ENCODE data around the gene KCNS1. TPM values are rescaled to one million over a fixed set of nuclear protein-coding genes. Genes with fewer than 3 reads are reported as not detected.

Gene KCNS1
- total RNA-seq, 1 donor from 2014 or later = not detected

DNA sequence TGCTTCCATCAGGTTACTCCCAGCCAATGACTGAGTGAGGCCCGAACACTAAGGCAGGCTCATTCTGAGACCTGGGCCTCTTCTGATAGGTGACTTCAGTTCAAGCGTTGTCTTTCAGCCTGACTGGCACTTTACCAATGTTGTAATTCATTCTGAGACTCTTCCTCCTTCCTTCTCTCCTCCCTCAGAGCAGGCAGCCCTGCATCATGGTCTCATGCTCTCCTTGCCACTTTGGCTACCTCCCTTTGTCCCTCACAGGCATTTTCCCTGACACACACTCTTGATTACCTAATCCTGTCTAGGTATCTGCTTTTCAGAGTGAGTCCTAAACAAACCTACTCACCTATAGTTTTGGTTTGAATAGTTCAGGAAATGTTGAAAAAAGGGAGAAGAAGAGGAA is 36.0 kb upstream of the KCNS1 start:
- no peak overlapping the region for H3K4me3 Mint-ChIP-seq
- DNase-seq (ENCODE audit: low spot score in 2 of 2, unreplicated experiment in 2 of 2) = no peak

DNA sequence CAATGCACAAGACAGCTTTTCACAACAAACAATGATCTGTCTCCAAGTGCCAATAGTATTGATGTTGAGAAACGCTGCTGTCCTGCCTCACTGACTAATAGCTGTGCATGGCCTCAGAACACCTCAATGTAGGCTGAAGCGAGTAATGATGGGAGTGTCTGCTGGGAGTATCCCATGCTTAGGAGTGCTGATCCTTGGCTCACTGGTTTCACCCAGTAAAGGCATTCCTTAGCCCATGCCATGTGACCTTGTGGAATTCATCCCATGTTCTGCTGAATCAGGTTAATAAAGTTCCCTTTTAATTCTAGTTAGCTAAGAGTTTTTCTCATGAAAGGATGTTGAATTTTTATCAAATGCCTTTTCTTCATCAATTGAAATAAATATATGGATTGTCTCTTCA is 27.2 kb upstream of the KCNS1 start:
- H3K4me1 Mint-ChIP-seq = no peaks in the 10 kb centered on the region
- peaks cover 75% of the 10 kb centered on the region for H3K27me3 Mint-ChIP-seq (ENCODE audit: low read depth)
- TF ChIP-seq, protein P1, sequence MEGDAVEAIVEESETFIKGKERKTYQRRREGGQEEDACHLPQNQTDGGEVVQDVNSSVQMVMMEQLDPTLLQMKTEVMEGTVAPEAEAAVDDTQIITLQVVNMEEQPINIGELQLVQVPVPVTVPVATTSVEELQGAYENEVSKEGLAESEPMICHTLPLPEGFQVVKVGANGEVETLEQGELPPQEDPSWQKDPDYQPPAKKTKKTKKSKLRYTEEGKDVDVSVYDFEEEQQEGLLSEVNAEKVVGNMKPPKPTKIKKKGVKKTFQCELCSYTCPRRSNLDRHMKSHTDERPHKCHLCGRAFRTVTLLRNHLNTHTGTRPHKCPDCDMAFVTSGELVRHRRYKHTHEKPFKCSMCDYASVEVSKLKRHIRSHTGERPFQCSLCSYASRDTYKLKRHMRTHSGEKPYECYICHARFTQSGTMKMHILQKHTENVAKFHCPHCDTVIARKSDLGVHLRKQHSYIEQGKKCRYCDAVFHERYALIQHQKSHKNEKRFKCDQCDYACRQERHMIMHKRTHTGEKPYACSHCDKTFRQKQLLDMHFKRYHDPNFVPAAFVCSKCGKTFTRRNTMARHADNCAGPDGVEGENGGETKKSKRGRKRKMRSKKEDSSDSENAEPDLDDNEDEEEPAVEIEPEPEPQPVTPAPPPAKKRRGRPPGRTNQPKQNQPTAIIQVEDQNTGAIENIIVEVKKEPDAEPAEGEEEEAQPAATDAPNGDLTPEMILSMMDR (IDR thresholded peaks at IDR 0.05; ENCODE audit: unreplicated experiment) = no peak
- H3K4me3 Mint-ChIP-seq = no peak overlapping the region
- H3K9me3 Mint-ChIP-seq = no peaks in the 10 kb centered on the region
- no peaks in the 10 kb centered on the region for H3K36me3 Mint-ChIP-seq
- H3K27ac Mint-ChIP-seq = no peak overlapping the region
- no peak for DNase-seq (ENCODE audit: low spot score in 2 of 2, unreplicated experiment in 2 of 2)

More for the DNA sequence above, 36.0 kb upstream of the KCNS1 start:
- H3K27ac Mint-ChIP-seq = no peak overlapping the region
- TF ChIP-seq, protein P1 (IDR thresholded peaks at IDR 0.05; ENCODE audit: unreplicated experiment) = no peak
- H3K9me3 Mint-ChIP-seq = no peaks in the 10 kb centered on the region
- no peaks in the 10 kb centered on the region for H3K36me3 Mint-ChIP-seq
- peaks cover 30% of the 10 kb centered on the region for H3K27me3 Mint-ChIP-seq (ENCODE audit: low read depth)
- no peaks in the 10 kb centered on the region for H3K4me1 Mint-ChIP-seq

DNA sequence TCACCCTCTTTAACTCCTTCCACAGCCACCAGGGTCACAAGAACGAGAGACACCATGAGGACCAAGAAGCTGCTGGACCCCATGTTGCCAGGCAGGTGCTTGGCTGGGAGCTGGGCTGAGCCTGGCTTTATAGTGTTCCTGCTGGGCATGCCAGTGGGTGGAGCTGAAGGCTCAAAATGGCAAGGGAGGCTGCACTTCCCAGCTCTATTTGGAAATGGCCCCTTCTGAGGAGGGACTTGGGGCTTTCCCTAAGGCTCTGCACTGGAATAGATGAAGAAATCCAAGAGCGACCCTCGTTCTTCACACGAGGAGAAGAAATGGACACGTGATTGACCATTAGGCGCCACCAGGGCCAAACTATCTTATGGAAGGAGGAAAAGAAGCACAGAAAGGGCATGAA is 23.4 kb upstream of the KCNS1 start, which contains the start of gene WFDC12:
Gene WFDC12, minus strand, starts transcription at position 101 of the 400 bp plus-strand sequence. Its CDS starts 18 bp downstream, at position 83.
- H3K36me3 Mint-ChIP-seq = no peaks in the 10 kb centered on the region
- H3K27me3 Mint-ChIP-seq (ENCODE audit: low read depth) = peaks cover 65% of the 10 kb centered on the region
- peaks cover 13% of the 10 kb centered on the region for H3K9me3 Mint-ChIP-seq
- H3K4me1 Mint-ChIP-seq = no peaks in the 10 kb centered on the region
- no peak within 1 kb of the TSS for H3K4me3 Mint-ChIP-seq
- DNase-seq (ENCODE audit: low spot score in 2 of 2, unreplicated experiment in 2 of 2) = no peak
- H3K27ac Mint-ChIP-seq = no peak within 1 kb of the TSS
- TF ChIP-seq, protein P1 (IDR thresholded peaks at IDR 0.05; ENCODE audit: unreplicated experiment) = no peak

DNA sequence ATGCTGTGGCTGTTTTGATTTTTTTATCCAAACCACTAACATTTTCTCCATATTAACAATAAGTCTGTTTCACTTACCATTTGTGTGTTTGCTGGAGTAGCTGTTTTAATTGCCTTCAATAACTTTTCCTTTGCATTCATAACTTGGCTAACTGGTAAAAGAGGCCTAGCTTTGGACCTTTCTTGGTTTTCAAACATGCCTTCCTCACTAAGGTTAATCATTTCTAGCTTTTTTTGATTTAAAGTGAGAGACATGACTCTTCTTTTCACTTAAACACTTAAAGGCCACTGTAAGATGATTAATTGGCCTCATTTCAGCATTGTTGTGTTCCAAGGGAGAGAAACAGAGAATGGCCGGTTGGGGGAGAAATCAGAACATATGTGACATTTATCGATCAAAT is 20.5 kb upstream of the KCNS1 start:
- DNase-seq (ENCODE audit: low spot score in 2 of 2, unreplicated experiment in 2 of 2) = no peak
- Mint-ChIP-seq H3K4me1 (no peaks in the 10 kb centered on the region), H3K27me3 (ENCODE audit: low read depth) (peaks cover 51% of the 10 kb centered on the region), H3K9me3 (peaks cover 13% of the 10 kb centered on the region), H3K36me3 (no peaks in the 10 kb centered on the region), H3K27ac (no peak overlapping the region), H3K4me3 (no peak overlapping the region)
- TF ChIP-seq, protein P1 (IDR thresholded peaks at IDR 0.05; ENCODE audit: unreplicated experiment) = no peak

DNA sequence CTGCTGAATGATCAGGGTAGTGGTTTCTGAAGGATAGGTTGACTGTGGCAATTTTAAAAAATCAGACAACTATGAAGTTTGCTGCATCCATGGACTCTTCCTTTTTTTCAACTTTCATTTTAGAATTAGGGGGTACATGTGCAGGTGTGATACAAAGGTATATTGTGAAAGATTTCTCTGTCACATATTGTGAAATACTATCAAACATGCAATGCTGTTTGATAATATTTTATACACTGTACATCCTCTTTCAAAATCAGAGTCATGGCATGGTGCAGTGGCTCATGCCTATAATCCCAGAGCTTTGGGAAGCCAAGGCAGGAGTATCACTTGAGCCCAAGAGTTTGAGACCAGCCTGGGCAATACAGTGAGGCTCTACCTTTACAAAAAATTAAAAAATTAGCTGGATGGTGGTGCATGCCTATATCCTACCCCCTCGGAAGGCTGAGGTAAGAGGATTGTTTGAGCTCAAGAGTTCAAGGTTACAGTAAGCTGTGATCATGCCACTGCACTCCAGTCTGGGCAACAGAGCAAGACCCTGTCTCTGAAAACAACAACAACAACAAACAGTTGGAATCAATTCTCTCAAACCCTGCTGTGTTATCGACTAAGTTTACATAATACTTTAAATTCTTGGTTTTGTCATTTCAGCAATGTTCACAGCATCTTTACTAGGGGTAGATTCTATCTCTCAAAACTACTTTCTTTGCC is 18.8 kb upstream of the KCNS1 start:
- TF ChIP-seq, protein P1 (IDR thresholded peaks at IDR 0.05; ENCODE audit: unreplicated experiment) = no peak
- Mint-ChIP-seq H3K27me3 (ENCODE audit: low read depth) (peaks cover 44% of the 10 kb centered on the region), H3K9me3 (peaks cover 13% of the 10 kb centered on the region), H3K4me3 (no peak overlapping the region), H3K27ac (no peak overlapping the region), H3K36me3 (no peaks in the 10 kb centered on the region), H3K4me1 (no peaks in the 10 kb centered on the region)
- no peak for DNase-seq (ENCODE audit: low spot score in 2 of 2, unreplicated experiment in 2 of 2)
